Measurements from ENCODE around the gene ABCC6. TPM values are rescaled to one million over a fixed set of nuclear protein-coding genes. Genes with fewer than 3 reads are reported as not detected.

The ABCC6 gene
- total RNA-seq (2022; extraction: Qiagen RNA extraction; ENCODE audit: low read depth) = 0.41 to 1.1 TPM (median 1.0 TPM) in 5 replicates

GRCh38 chr16:16222850-16223661 lies at the start of gene ABCC6:
TSS of gene ABCC6 (minus strand) at chr16:16223494. CDS start at chr16:16223434, 60 bp downstream.

Other genes starting within 250 kb of the ABCC6 start
- gene NOMO3, start 9.0 kb upstream of the ABCC6 start, total RNA-seq (2022; extraction: Qiagen RNA extraction; ENCODE audit: low read depth) = 21.1 to 26.9 TPM (median 23.4 TPM) in 5 replicates
- gene NPIPA7, start 155.6 kb upstream of the ABCC6 start, total RNA-seq (2022; extraction: Qiagen RNA extraction; ENCODE audit: low read depth) = 6.2 to 20.0 TPM (median 8.9 TPM) in 5 replicates